ENCODE measurements around the gene TCF3. TPM values are rescaled to one million over a fixed set of nuclear protein-coding genes. Genes with fewer than 3 reads are reported as not detected.

The TCF3 gene
- total and polyA plus RNA-seq, 11 donors, result 13.2 to 40.2 (median 22.3) TPM

- TF ChIP-seq CTCF (IDR thresholded peaks at IDR 0.05) (no peak), POLR2A (IDR thresholded peaks at IDR 0.05) (no peak)
- Histone ChIP-seq H3K9me3 (no peaks in the 10 kb centered on the region), H3K4me3 (no peak overlapping the region), H3K4me1 (peaks cover 0 to 20% (median 9%) of the 10 kb centered on the region in 12 donors), H3K27ac (no peak overlapping the region), H3K27me3 (no peaks in the 10 kb centered on the region), H3K36me3 (peaks cover 0 to 72% (median 28%) of the 10 kb centered on the region in 9 donors)
- intact Hi-C loops (cut with DNase I), result no loop called here
- 81 to 93% (median 91%) methylated on average over 3 to 23 of the region's 23 CpGs for WGBS, 4 donors
- DNase-seq, result peak in 1 of 5 donors; percentile 54
- no peak for ATAC-seq
These were observed 30.8 kb downstream of the TCF3 start for GRCh38 chr19:1621574-1621973.

GRCh38 chr19:1621021-1621420 lies 31.4 kb downstream of the TCF3 start:
- no peaks in the 10 kb centered on the region for H3K9me3 ChIP-seq
- H3K27me3 ChIP-seq, result no peaks in the 10 kb centered on the region
- WGBS, 4 donors, result 88 to 93% (median 90%) methylated on average over 19 of the region's 19 CpGs
- TF ChIP-seq CTCF (IDR thresholded peaks at IDR 0.05) (no peak), POLR2A (IDR thresholded peaks at IDR 0.05) (no peak)
- no peak overlapping the region for H3K4me3 ChIP-seq
- intact Hi-C loops (cut with DNase I), result no loop called here
- peaks cover 0 to 75% (median 28%) of the 10 kb centered on the region in 9 donors for H3K36me3 ChIP-seq
- peaks cover 0 to 23% (median 9%) of the 10 kb centered on the region in 12 donors for H3K4me1 ChIP-seq
- H3K27ac ChIP-seq, result no peak overlapping the region
- DNase-seq (peak in 1 of 5 donors; percentile 58), ATAC-seq (no peak)

- intact Hi-C loops (cut with DNase I), result no loop called here
These were observed 31.9 kb downstream of the TCF3 start for GRCh38 chr19:1620502-1620901.

GRCh38 chr19:1619703-1620102 lies 32.7 kb downstream of the TCF3 start:
- 90 to 93% (median 92%) methylated on average over 10 to 18 of the region's 18 CpGs for WGBS, 4 donors
- Histone ChIP-seq H3K27ac (no peak overlapping the region), H3K36me3 (peaks cover 0 to 77% (median 37%) of the 10 kb centered on the region in 9 donors), H3K27me3 (no peaks in the 10 kb centered on the region), H3K9me3 (no peaks in the 10 kb centered on the region), H3K4me3 (no peak overlapping the region), H3K4me1 (peaks cover 0 to 23% (median 9%) of the 10 kb centered on the region in 12 donors)
- DNase-seq (no peak), ATAC-seq (no peak)
- intact Hi-C loops (cut with DNase I), result loop anchor here in 1 of 10 donors (5.0 kb wide), 1 partner anchor 148 kb away; no protein-coding TSS in a partner anchor
- TF ChIP-seq POLR2A (IDR thresholded peaks at IDR 0.05) (no peak), CTCF (IDR thresholded peaks at IDR 0.05) (no peak)

More at GRCh38 chr19:1620502-1620901, 31.9 kb downstream of the TCF3 start:
- DNase-seq, result no peak
- no peak for ATAC-seq
- WGBS, 4 donors, result 91 to 94% (median 93%) methylated on average over 10 to 11 of the region's 11 CpGs
- H3K9me3 ChIP-seq, result no peaks in the 10 kb centered on the region
- TF ChIP-seq CTCF (IDR thresholded peaks at IDR 0.05), result no peak
- TF ChIP-seq POLR2A (IDR thresholded peaks at IDR 0.05), result no peak
- H3K36me3 ChIP-seq, result peaks cover 0 to 77% (median 33%) of the 10 kb centered on the region in 9 donors
- H3K4me3 ChIP-seq, result no peak overlapping the region
- H3K27ac ChIP-seq, result no peak overlapping the region
- peaks cover 0 to 23% (median 9%) of the 10 kb centered on the region in 12 donors for H3K4me1 ChIP-seq
- no peaks in the 10 kb centered on the region for H3K27me3 ChIP-seq
